Suprapubic skin (tissue), 4 donors: ENCODE results near the gene LRRTM4. TPM values are rescaled to one million over a fixed set of nuclear protein-coding genes. Genes with fewer than 3 reads are reported as not detected.

Experiments
- DNase-seq, 2 donors: peaks; one replicate each; pipeline ENCODE4 v3.0.0-alpha.2; 2019; ENCODE audit warnings: low spot score in 2 of 2
- H3K27ac ChIP-seq: fragments of 200-600 bp; sonication (generic); one replicate; pipeline ENCODE4 v1.5.1; 2019
- H3K27me3 ChIP-seq: fragments of 200-600 bp; sonication (generic); one replicate; pipeline ENCODE4 v1.5.1; 2019
- H3K36me3 ChIP-seq: fragments of 200-600 bp; sonication (generic); one replicate; pipeline ENCODE4 v1.5.1; 2019
- H3K4me1 ChIP-seq: fragments of 200-600 bp; sonication (generic); one replicate; pipeline ENCODE4 v1.5.1; 2019
- H3K4me3 ChIP-seq: fragments of 200-600 bp; sonication (generic); one replicate; pipeline ENCODE4 v1.5.1; 2019; ENCODE audit warnings: mild to moderate bottlenecking
- H3K9me3 ChIP-seq: fragments of 200-600 bp; sonication (generic); one replicate; pipeline ENCODE4 v1.5.1; 2019
- EP300 ChIP-seq: sonication (generic); formaldehyde crosslinking; IDR thresholded peaks from one replicate; pipeline ENCODE4 v1.6.1; 2017; ENCODE audit warnings: antibody characterized with exemption
- POLR2A ChIP-seq, 2 donors: fragments of 450-650 bp; IDR thresholded peaks; one replicate each; pipeline ENCODE4 v1.6.1; 2017; ENCODE audit warnings: antibody characterized with exemption in 2 of 2, mild to moderate bottlenecking in 2 of 2, moderate library complexity in 2 of 2
- POLR2AphosphoS5 ChIP-seq, 3 donors: sonication (generic); formaldehyde crosslinking; IDR thresholded peaks; one replicate each; pipeline ENCODE4 v1.6.1; 2017; ENCODE audit warnings: antibody characterized with exemption in 3 of 3
- WGBS: methylation state at CpG from one replicate; pipeline ENCODE4 v1.1.5; 2018; 5-methylcytosine and 5-hydroxymethylcytosine counted together
- total RNA-seq, 4 donors: library from RNA; depleted of rRNA; stranded (reverse); fragments of >200 nt; gene quantifications; one replicate each; pipeline ENCODE4 v1.1.0, GENCODE V29; 2016
- TF ChIP-seq, protein P1 (sequence below), 2 donors: fragments of 200-600 bp in 1 of 2; fragments of 450-650 bp in 1 of 2; sonication (generic) in 1 of 2; IDR thresholded peaks; one replicate each; pipeline ENCODE4 v1.5.1; 2016 to 2019; ENCODE audit warnings: antibody characterized with exemption in 2 of 2, mild to moderate bottlenecking in 1 of 2, moderate library complexity in 1 of 2

Gene LRRTM4
- total RNA-seq, 4 donors from 2014 or later: not detected

DNA sequence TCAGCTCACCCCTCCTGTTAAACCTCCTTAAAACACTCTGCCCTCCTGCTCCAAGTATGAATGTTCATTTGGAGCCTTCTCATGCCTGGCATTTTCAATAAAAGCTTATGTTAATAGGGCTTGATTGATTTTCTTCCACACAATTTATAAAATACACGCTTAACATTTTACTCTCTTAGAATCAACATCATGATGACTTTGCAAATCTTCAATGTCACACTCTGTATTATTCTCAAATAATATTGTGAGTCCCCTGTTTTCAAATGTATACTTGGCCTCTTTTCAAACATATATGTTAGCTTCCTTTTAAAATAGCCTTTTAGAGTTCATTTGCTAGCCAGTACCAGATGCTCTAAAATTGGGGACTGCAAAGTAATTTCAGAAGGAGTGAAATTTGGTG, 520.3 kb downstream of the LRRTM4 start:
- no peak for TF ChIP-seq POLR2A (IDR thresholded peaks at IDR 0.05)
- WGBS: 91% methylated on average over 1 of the region's 1 CpG
- Histone ChIP-seq H3K27ac (no peak overlapping the region), H3K27me3 (no peaks in the 10 kb centered on the region), H3K4me3 (no peak overlapping the region), H3K9me3 (no peaks in the 10 kb centered on the region), H3K4me1 (no peaks in the 10 kb centered on the region), H3K36me3 (no peaks in the 10 kb centered on the region)
- DNase-seq: no peak

DNA sequence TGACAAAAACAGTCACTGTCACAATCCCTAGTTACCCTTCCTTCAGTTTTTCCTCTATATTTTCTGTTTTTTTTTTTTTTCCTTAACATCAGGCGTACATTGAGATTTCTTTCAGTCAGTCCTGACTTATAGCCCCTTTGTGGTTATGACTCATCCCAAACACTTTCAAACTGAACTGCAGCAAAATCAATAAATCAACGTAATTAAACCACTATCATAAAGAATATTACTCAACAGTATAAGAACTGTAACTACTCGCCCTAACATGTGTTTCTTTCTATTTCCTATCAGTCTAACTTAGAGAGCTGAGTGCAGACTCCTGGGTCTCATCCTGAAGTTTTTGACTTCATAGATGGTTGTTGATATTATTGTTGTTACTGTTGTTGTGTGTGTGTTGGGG, 523.5 kb downstream of the LRRTM4 start:
- Histone ChIP-seq H3K27ac (no peak overlapping the region), H3K27me3 (no peaks in the 10 kb centered on the region), H3K4me1 (no peaks in the 10 kb centered on the region), H3K4me3 (no peak overlapping the region), H3K36me3 (no peaks in the 10 kb centered on the region), H3K9me3 (no peaks in the 10 kb centered on the region)
- WGBS: 18% methylated on average over 3 of the region's 3 CpGs
- TF ChIP-seq EP300 (no peak), POLR2AphosphoS5 (IDR thresholded peaks at IDR 0.05) (no peak), POLR2A (IDR thresholded peaks at IDR 0.05) (no peak)
- TF ChIP-seq, protein P1, sequence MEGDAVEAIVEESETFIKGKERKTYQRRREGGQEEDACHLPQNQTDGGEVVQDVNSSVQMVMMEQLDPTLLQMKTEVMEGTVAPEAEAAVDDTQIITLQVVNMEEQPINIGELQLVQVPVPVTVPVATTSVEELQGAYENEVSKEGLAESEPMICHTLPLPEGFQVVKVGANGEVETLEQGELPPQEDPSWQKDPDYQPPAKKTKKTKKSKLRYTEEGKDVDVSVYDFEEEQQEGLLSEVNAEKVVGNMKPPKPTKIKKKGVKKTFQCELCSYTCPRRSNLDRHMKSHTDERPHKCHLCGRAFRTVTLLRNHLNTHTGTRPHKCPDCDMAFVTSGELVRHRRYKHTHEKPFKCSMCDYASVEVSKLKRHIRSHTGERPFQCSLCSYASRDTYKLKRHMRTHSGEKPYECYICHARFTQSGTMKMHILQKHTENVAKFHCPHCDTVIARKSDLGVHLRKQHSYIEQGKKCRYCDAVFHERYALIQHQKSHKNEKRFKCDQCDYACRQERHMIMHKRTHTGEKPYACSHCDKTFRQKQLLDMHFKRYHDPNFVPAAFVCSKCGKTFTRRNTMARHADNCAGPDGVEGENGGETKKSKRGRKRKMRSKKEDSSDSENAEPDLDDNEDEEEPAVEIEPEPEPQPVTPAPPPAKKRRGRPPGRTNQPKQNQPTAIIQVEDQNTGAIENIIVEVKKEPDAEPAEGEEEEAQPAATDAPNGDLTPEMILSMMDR (IDR thresholded peaks at IDR 0.05): no peak
- DNase-seq: no peak

GRCh38 chr2:76998152-76998551, 524.0 kb downstream of the LRRTM4 start:
- H3K4me3 ChIP-seq: no peak overlapping the region
- DNase-seq: no peak
- H3K27me3 ChIP-seq: no peaks in the 10 kb centered on the region
- H3K27ac ChIP-seq: no peak overlapping the region
- H3K4me1 ChIP-seq: no peaks in the 10 kb centered on the region
- TF ChIP-seq, protein P1 (IDR thresholded peaks at IDR 0.05): no peak
- TF ChIP-seq POLR2AphosphoS5 (IDR thresholded peaks at IDR 0.05): no peak
- no peak for TF ChIP-seq POLR2A (IDR thresholded peaks at IDR 0.05)
- no peaks in the 10 kb centered on the region for H3K36me3 ChIP-seq
- H3K9me3 ChIP-seq: no peaks in the 10 kb centered on the region

DNA sequence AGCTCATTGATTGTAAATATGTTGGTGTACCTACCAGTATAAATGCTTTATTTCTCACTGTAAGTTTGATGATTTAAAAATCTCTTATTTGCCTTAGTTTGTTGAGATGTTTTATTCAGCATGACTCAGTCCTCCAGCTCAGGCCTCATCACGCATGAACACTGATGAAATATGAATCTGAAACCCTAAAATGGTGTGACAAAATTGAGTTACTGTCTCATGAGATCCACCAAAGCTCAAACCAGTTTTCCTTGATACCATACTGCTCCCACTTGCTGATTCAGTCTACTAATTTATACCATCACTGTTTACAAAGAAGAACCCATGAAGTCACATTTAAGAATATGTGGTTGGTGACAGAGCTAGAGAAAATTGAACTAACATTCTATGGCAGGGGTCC, 524.9 kb downstream of the LRRTM4 start:
- Histone ChIP-seq H3K36me3 (no peaks in the 10 kb centered on the region), H3K27ac (no peak overlapping the region), H3K4me1 (no peaks in the 10 kb centered on the region), H3K27me3 (no peaks in the 10 kb centered on the region), H3K4me3 (no peak overlapping the region), H3K9me3 (no peaks in the 10 kb centered on the region)
- WGBS: 79% methylated on average over 1 of the region's 1 CpG
- TF ChIP-seq, protein P1 (IDR thresholded peaks at IDR 0.05): no peak
- no peak for DNase-seq

- Histone ChIP-seq H3K4me1 (no peaks in the 10 kb centered on the region), H3K27ac (no peak overlapping the region), H3K4me3 (no peak overlapping the region), H3K36me3 (no peaks in the 10 kb centered on the region), H3K27me3 (no peaks in the 10 kb centered on the region), H3K9me3 (no peaks in the 10 kb centered on the region)
- DNase-seq: no peak
- 63% methylated on average over 11 of the region's 11 CpGs for WGBS
- TF ChIP-seq, protein P1 (IDR thresholded peaks at IDR 0.05): no peak
- TF ChIP-seq POLR2A (IDR thresholded peaks at IDR 0.05) (no peak), EP300 (no peak), POLR2AphosphoS5 (IDR thresholded peaks at IDR 0.05) (no peak)
Observed at GRCh38 chr2:76985387-76986136, 536.6 kb downstream of the LRRTM4 start.

DNA sequence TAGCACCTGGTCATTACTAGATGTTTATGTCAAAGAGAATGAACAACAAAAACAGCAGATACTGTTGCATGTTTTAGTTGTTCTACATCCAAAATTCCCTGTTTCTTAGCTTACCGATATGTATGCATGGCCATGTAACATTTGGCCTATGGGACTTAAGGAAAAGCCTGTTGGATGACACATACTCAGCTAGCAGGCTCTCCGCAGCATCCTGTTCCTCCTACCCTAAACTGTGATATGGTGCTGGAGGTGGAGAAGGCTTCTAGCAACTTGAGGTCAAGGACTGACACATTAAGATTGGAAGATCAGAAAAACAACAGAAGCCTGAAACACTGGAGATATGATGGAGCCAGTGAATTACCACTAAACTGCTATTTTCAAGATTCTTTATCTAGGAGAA, 537.8 kb downstream of the LRRTM4 start:
- Histone ChIP-seq H3K9me3 (no peaks in the 10 kb centered on the region), H3K27me3 (no peaks in the 10 kb centered on the region), H3K4me3 (no peak overlapping the region), H3K36me3 (no peaks in the 10 kb centered on the region), H3K4me1 (no peaks in the 10 kb centered on the region), H3K27ac (no peak overlapping the region)
- WGBS: 91% methylated on average over 2 of the region's 2 CpGs
- TF ChIP-seq EP300 (no peak), POLR2AphosphoS5 (IDR thresholded peaks at IDR 0.05) (no peak), POLR2A (IDR thresholded peaks at IDR 0.05) (no peak)
- no peak for DNase-seq
